DND-41 (cell line): ENCODE data around the gene KCNN1.

Source experiments
- CTCF ChIP-seq: IDR thresholded peaks from 2 replicates; pipeline ENCODE4 v1.5.1; 2012; ENCODE audit warnings: borderline replicate concordance, low read length, moderate library complexity, mild to moderate bottlenecking; ENCODE audit not compliant: poor library complexity, severe bottlenecking; ENCODE audit errors: extremely low read depth
- EZH2 ChIP-seq: IDR thresholded peaks from 3 replicates; pipeline ENCODE4 v1.6.1; 2012; ENCODE audit warnings: borderline replicate concordance, low read depth, mild to moderate bottlenecking, moderate library complexity, low read length, inconsistent platforms; ENCODE audit not compliant: severe bottlenecking

DNA sequence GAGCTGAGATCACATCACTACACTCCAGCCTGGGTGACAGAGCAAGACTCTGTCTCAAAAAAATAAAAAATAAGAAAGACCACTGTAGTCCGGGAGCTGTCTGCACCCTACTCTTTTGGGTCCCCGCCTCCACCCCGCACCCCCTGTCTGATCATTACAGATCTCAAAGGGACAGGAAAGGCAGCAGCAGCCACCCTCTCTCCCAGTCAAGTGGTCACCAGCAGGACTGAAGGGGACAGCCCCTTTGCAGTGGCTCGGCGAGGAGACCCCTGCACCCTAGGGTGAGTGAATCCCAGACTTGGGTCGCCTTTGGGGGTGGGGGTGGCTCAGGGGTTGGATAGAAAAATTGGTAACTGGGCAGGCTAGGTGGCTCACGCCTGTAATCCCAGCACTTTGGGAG is 12.5 kb upstream of the KCNN1 start:
- TF ChIP-seq EZH2 = no peak
- no peak for TF ChIP-seq CTCF
